Stomach (tissue), 4 donors: ENCODE results near the gene SPRY1.

ENCODE experiments used
- CTCF ChIP-seq, 7 experiments: fragments of 450-650 bp in 4 of 7; fragments of 200-600 bp in 3 of 7; sonication (generic) in 3 of 7; IDR thresholded peaks; one replicate each; pipeline ENCODE4 v1.5.1; 2016 to 2019; ENCODE audit warnings: antibody characterized with exemption in 7 of 7, control low read depth in 2 of 7, mild to moderate bottlenecking in 1 of 7
- POLR2A ChIP-seq, 4 donors: fragments of 450-650 bp; IDR thresholded peaks; one replicate each; pipeline ENCODE4 v1.6.1; 2016; ENCODE audit warnings: antibody characterized with exemption in 4 of 4, control low read depth in 2 of 4, mild to moderate bottlenecking in 1 of 4, moderate library complexity in 1 of 4
- POLR2AphosphoS5 ChIP-seq, 3 donors: sonication (generic); formaldehyde crosslinking; IDR thresholded peaks; one replicate each; pipeline ENCODE4 v1.6.1; 2016; ENCODE audit warnings: antibody characterized with exemption in 3 of 3

GRCh38 chr4:123346951-123347350 is 49.6 kb upstream of the SPRY1 start:
- TF ChIP-seq CTCF (IDR thresholded peaks at IDR 0.05) (no peak), POLR2AphosphoS5 (IDR thresholded peaks at IDR 0.05) (no peak), POLR2A (IDR thresholded peaks at IDR 0.05) (no peak)
